Skeletal muscle satellite cell (primary cell): ENCODE data around the gene CEP41.
A peak's percentile ranks its signal among the peaks of the same experiment; 100 is the strongest.
"Not testable (repeated sequence)": the region's sequence is repeated elsewhere in the genome, so short reads cannot be mapped to it uniquely, and the experiment has no call there.

Experiments
- H3K27me3 ChIP-seq: 2 replicates; pipeline ENCODE4 v1.7.0; 2013; ENCODE audit warnings: low read length; ENCODE audit not compliant: control insufficient read depth, insufficient read depth
- H3K36me3 ChIP-seq: 2 replicates; pipeline ENCODE4 v1.7.0; 2013; ENCODE audit warnings: mild to moderate bottlenecking, control low read depth, low read length; ENCODE audit not compliant: insufficient read depth
- H3K4me1 ChIP-seq: 2 replicates; pipeline ENCODE4 v1.7.0; 2013; ENCODE audit warnings: low read length; ENCODE audit not compliant: control insufficient read depth, insufficient read depth
- H3K4me2 ChIP-seq: 2 replicates; pipeline ENCODE4 v1.7.0; 2013; ENCODE audit warnings: mild to moderate bottlenecking, low read length
- H3K4me3 ChIP-seq: 2 replicates; pipeline ENCODE4 v1.7.0; 2013; ENCODE audit warnings: low read length
- H3K9ac ChIP-seq: 2 replicates; pipeline ENCODE4 v1.7.0; 2013; ENCODE audit warnings: mild to moderate bottlenecking, low read depth, low read length, moderate library complexity
- H3K9me3 ChIP-seq: replicated peaks from 2 replicates; pipeline ENCODE4 v1.7.0; 2013; ENCODE audit warnings: mild to moderate bottlenecking, control low read depth, low read length

The CEP41 gene

DNA sequence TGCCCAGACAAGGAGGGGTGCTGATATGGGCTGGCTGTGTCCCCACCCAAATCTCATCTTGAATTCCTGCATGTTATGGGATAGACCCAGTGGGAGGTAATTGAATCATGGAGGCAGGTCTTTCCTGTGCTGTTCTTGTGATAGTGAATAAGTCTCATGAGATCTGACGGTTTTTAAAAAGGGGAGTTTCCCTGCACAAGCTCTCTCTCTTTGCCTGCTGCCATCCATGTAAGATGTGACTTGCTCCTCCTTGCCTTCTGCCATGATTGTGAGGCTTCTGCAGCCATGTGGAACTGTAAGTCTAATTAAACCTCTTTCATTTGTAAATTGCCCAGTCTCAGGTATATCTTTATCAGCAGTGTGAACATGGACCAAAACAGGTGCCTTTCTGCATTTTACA is 64.4 kb downstream of the CEP41 start:
- Histone ChIP-seq H3K4me1 (peaks cover 35% of the 10 kb centered on the region), H3K27me3 (peaks cover 11% of the 10 kb centered on the region)
- H3K4me3 ChIP-seq, H3K9ac ChIP-seq, H3K36me3 ChIP-seq, H3K9me3 ChIP-seq, H3K4me2 ChIP-seq: not testable (repeated sequence)

DNA sequence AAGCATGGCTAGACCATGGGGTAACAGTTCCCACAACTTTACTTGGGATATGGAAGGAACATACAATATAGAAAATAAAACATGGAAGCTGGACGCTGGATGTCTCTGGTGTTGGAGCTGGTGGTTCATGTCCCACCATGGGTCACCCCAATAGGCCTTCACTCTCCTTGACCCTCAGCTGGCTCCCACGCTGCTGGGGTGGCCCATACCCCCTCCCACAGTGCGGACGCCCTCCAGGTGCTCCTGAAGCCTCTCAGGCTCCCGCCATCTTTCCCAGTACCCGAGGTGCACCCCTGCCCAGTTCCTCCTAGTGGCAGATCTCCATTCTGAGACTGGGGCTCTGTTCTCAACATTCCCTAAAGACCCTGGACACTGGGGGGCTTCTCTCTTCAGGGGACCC is 66.3 kb downstream of the CEP41 start:
- Histone ChIP-seq H3K9me3 (peaks cover 4% of the 10 kb centered on the region), H3K4me2 (no peak overlapping the region), H3K4me1 (peaks cover 49% of the 10 kb centered on the region), H3K4me3 (no peak overlapping the region), H3K27me3 (no peaks in the 10 kb centered on the region), H3K9ac (peak overlapping the region; percentile 76), H3K36me3 (no peaks in the 10 kb centered on the region)

DNA sequence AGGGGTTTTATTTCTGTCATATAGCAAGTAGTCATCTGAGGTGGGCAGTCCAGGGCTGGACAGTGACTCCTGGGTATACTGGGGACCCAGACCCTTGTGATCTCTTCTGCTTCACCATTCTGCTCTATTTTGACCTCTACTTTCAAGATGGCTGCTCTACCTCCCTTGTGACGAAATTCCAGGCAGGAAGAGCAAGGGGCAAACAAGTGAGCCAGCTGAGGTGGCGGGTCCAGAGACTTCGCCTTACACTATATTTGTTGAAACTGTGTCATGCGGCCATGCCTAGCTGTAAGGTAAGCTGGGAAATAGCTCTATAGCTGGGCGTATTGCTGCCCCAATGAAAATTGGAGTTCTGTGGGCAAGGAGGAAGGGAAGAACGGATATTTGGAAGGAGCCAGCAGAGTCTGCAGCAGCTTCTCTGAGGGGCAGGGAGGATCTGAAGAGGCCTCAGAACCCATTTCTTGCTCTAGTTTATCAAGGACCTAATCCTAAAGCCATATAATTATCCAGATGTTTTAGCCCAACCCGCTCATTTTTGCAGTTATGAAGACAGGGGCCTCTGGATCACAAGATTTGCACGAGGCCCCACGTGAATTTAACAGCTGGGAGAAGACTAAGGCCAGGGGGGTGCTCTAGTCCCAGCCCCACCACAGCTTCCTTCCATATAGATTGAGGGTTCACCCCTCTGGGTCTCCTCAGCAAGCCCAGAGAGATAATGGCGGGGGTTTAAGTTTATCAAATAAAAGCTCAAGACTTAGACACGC is 68.2 kb downstream of the CEP41 start:
- Histone ChIP-seq H3K27me3 (no peaks in the 10 kb centered on the region), H3K9ac (peak overlapping the region; percentile 76)

DNA sequence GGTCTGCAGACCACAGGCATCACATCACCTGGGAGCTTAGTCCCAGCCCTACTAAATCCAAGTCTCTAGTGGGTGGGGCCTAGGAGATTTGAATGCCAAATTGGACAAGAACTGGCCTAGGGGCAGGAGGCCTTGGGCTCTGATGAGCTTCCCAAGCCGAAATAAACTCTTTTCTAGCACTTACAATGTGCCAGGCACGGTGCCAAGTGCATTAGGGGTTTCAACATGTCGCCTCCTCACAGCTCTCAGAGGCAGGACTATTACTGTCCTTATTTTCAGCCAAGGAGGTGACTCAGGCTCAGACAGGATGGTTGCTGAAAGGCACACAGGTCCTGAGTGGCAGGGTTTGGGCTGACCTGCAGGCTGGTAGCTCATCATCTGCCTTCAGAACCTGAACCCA is 69.8 kb downstream of the CEP41 start:
- Histone ChIP-seq H3K4me3 (no peak overlapping the region), H3K9me3 (peaks cover 4% of the 10 kb centered on the region), H3K27me3 (no peaks in the 10 kb centered on the region), H3K4me2 (no peak overlapping the region), H3K36me3 (no peaks in the 10 kb centered on the region), H3K9ac (no peak overlapping the region), H3K4me1 (peaks cover 69% of the 10 kb centered on the region)

More for the DNA sequence above, 68.2 kb downstream of the CEP41 start:
- H3K9me3 ChIP-seq, result peaks cover 4% of the 10 kb centered on the region
- H3K36me3 ChIP-seq, result no peaks in the 10 kb centered on the region
- H3K4me3 ChIP-seq, result no peak overlapping the region
- H3K4me2 ChIP-seq, result peak overlapping the region; percentile 51
- peaks cover 62% of the 10 kb centered on the region for H3K4me1 ChIP-seq

DNA sequence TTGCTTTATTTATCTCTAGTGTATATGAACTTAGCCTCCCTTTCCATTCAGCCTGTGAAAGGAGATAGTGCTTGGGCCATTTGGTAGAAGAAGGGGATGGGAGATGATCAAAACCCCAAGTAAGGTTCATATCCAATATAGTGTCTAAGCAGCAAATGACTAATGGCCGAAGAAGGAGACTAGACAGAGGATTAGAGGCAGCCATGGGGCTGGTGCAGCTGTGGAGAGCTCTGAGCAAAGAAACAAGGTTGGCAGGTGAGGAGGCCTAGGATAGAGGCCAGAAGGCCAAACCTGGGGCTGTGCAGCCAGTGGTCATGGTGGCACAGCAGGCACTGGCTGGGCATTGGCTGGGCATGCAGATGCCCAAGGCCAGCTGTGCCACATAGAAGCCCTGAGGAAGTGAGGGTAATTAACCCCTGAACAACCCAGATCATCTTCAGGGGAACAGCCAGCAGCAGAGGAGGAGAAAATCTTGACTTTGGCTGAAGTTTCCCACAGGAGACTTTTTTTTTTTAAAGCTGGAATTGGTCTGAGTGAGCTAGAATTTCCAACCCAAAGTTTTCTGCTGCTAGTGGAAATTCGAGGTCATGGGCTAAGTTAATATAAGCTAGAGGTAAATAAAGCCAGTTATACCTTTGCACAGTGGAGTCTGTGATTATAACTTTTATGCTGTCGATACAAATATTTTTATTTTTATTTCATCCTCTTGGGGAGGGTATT is 70.8 kb downstream of the CEP41 start:
- Histone ChIP-seq H3K27me3 (no peaks in the 10 kb centered on the region), H3K4me1 (peaks cover 79% of the 10 kb centered on the region)

DNA sequence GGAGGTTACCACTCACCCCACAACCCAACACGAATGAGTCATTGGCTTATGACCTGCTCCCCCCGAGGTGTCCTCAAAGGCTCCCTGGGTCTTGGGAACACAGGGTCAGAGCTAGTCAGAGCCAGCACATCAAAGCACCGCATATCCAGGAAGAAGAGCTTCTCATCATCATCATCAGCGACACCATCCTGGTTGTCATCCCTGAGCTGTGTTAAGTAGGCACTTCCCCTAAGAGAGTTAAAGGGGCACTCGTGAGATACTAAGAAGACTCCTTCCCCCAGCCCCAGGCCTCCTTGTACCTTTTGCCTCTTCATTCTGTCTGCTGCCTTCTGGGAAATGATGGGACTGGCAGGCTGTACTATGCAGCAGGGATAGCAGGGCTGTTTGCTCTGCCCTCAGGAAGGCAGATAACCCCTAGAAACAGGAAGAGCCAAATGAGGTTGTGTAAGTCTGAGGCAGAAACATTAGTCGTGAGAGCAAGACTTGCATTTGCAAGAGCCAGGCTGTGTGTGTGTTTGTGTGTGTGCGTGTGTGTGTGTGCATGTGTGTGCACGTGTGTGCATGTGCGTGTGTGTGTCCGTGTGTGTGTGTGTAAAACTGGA is 71.6 kb downstream of the CEP41 start:
- Histone ChIP-seq H3K27me3 (no peaks in the 10 kb centered on the region), H3K4me3 (no peak overlapping the region), H3K36me3 (no peaks in the 10 kb centered on the region), H3K4me1 (peaks cover 84% of the 10 kb centered on the region), H3K9ac (peak overlapping the region; percentile 36), H3K4me2 (peak overlapping the region; percentile 32), H3K9me3 (no peaks in the 10 kb centered on the region)

More for the DNA sequence above, 70.8 kb downstream of the CEP41 start:
- no peak overlapping the region for H3K4me3 ChIP-seq
- H3K36me3 ChIP-seq, result no peaks in the 10 kb centered on the region
- H3K9me3 ChIP-seq, result no peaks in the 10 kb centered on the region
- H3K4me2 ChIP-seq, result peak overlapping the region; percentile 32
- H3K9ac ChIP-seq, result peak overlapping the region; percentile 10

DNA sequence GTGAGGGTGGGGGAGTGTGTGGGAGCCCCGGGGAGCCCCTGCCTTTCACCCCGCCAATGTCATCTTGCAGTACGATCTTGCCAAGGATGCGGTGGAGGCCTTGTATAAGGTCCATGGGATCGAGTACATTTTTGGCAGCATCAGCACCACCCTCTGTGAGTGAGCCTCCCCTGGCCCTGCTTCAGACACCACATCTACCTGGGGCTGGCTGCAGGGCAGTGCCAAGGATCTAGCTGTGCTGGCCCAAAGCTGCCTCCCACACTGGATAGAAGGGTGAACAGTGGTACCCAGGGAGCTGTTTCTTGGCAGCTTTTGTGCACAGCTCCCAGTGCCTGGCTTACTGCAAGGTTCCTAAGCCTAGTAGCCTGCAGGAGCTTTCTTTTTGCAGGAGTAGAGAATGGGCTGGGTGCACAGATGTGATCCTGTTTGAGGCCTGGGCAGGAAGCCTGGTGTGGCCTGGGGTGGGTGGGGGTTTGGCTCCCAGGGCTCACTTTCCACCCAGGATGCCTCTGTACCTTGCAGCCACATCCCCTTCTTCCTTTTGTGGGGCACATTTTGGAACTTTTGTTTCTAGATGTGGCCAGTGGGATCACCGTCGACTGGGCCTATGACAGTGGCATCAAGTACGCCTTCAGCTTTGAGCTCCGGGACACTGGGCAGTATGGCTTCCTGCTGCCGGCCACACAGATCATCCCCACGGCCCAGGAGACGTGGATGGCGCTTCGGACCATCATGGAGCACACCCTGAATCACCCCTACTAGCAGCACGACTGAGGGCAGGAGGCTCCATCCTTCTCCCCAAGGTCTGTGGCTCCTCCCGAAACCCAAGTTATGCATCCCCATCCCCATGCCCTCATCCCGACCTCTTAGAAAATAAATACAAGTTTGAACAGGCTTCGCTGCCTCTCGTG is 72.7 kb downstream of the CEP41 start:
- Histone ChIP-seq H3K36me3 (no peaks in the 10 kb centered on the region), H3K4me3 (no peak overlapping the region), H3K27me3 (no peaks in the 10 kb centered on the region), H3K4me2 (no peak overlapping the region), H3K9ac (no peak overlapping the region), H3K4me1 (peaks cover 82% of the 10 kb centered on the region), H3K9me3 (no peaks in the 10 kb centered on the region)

DNA sequence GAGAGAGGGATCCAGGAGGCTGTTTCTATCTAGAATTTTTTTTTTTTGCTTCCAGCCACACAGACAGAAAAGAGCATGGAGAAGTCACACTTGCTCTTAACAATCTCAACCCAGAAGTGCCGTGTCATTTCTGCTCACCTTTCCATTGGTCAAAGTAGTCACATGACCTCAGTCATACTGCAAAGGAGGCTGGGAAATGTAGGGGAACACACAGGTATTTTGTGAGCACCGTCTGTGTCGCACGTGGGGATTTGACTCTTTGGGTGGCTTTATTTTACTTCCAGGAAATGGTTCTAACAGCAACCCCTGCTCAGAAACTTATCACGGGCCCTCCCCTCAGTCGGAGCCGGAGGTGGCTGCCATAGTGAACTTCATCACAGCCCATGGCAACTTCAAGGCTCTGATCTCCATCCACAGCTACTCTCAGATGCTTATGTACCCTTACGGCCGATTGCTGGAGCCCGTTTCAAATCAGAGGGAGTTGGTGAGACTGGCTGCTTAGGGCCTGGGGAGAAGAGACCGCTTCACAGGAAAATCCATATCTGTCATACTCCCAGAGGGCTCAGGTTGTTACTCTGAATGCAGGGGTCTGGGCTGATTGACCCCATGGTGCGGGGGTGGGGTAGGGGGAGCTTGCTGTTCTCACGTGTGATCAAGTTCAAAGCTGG is 73.6 kb downstream of the CEP41 start:
- Histone ChIP-seq H3K36me3 (no peaks in the 10 kb centered on the region), H3K4me2 (no peak overlapping the region), H3K4me1 (peaks cover 79% of the 10 kb centered on the region), H3K9ac (no peak overlapping the region), H3K9me3 (no peaks in the 10 kb centered on the region), H3K27me3 (no peaks in the 10 kb centered on the region), H3K4me3 (no peak overlapping the region)

DNA sequence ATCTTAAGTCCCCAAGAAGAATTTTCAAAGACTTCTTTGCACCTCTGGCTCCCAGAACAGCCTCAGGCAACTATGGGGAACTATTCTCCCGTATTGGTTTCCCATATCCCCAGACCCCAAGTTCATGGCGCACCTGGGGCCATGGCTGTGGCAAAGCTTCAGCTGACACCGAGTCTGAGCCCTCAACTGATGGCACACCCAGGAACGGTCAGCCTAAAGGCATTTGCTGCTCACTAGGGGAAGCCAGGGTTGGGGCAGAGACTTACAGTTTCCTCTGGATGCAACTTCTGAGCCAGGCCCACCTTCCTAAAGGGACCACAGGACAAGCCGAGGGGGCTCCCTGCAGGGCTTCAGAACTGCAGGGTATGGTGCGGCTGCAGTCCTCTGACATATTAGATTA is 74.3 kb downstream of the CEP41 start:
- H3K4me1 ChIP-seq, result peaks cover 78% of the 10 kb centered on the region
- H3K9me3 ChIP-seq, result no peaks in the 10 kb centered on the region
- peak overlapping the region; percentile 34 for H3K4me3 ChIP-seq
- H3K27me3 ChIP-seq, result no peaks in the 10 kb centered on the region
- peak overlapping the region; percentile 41 for H3K4me2 ChIP-seq
- peak overlapping the region; percentile 54 for H3K9ac ChIP-seq
- H3K36me3 ChIP-seq, result no peaks in the 10 kb centered on the region

DNA sequence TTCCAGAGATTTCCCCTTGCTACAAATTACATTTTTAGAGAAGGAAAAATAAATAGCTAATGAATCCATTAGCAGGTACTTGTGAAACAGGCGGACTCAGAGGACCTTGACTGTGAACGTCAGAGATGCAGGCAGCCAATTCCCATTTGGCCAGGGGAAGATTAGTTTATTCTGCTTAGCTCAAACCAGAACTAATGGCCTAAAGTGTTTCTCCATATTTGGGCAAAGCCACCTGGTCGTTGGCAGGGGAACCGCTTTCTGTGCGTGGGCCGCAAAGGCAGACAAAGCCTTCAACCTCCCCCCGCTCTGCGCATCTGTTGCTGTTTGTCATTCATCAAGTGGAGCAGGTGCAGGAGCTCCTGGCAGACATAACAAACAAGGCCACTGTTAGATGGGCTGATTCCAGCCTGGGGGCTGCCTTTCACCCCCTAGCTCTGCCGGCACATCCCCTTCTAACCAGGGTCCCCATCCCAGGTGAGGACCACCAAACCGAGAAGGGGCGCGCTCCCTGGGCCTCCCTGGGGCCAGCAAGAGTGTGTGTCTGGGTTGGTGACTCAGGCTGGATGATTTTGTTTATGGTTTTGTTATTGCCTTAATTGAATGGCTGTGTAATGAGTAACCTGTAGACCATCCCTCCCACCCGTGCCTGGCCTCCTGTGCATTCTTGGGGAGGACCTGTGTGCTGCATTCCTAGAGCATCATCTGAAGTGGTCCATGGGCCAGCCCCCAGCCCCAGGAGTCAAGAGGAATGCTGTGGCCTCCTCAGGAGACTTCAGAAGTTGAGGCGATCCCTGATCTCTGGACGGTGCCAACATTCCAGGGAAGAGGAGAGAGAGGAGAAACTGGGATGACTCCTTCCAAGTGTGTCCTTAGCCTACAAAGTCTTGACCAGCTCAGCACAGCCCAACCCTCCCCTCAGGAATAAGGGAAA is 75.0 kb downstream of the CEP41 start:
- H3K27me3 ChIP-seq, result no peaks in the 10 kb centered on the region
- peak overlapping the region; percentile 41 for H3K4me2 ChIP-seq
- peaks cover 2% of the 10 kb centered on the region for H3K9me3 ChIP-seq
- H3K9ac ChIP-seq, result peak overlapping the region; percentile 54
- peak overlapping the region; percentile 34 for H3K4me3 ChIP-seq
- H3K4me1 ChIP-seq, result peaks cover 71% of the 10 kb centered on the region
- H3K36me3 ChIP-seq, result no peaks in the 10 kb centered on the region
